Nephron (organoid): ENCODE measurements around the gene CHMP1A.
"Not testable (repeated sequence)": the region's sequence is repeated elsewhere in the genome, so short reads cannot be mapped to it uniquely, and the experiment has no call there.

Source experiments
- H3K27ac Mint-ChIP-seq, 3 experiments: 2 replicates each; pipeline ENCODE4 v1.8.0; 2020; ENCODE audit warnings: mixed read lengths in 3 of 3, mild to moderate bottlenecking in 2 of 3, moderate library complexity in 1 of 3
- H3K27me3 Mint-ChIP-seq: 2 replicates; pipeline ENCODE4 v1.8.0; 2021; ENCODE audit warnings: low read depth, mild to moderate bottlenecking, moderate library complexity, mixed read lengths
- H3K36me3 Mint-ChIP-seq: 2 replicates; pipeline ENCODE4 v1.8.0; 2020; ENCODE audit warnings: low read depth, mixed read lengths
- H3K4me1 Mint-ChIP-seq: 2 replicates; pipeline ENCODE4 v1.8.0; 2020; ENCODE audit warnings: mixed read lengths
- H3K4me3 Mint-ChIP-seq, 3 experiments: 2 replicates each; pipeline ENCODE4 v1.8.0; 2020; ENCODE audit warnings: mild to moderate bottlenecking in 3 of 3, mixed read lengths in 3 of 3, moderate library complexity in 2 of 3
- H3K9me3 Mint-ChIP-seq: 2 replicates; pipeline ENCODE4 v1.8.0; 2020; ENCODE audit warnings: mixed read lengths
- TF ChIP-seq, protein P1 (sequence below), 3 experiments: fragments of 200-600 bp; sonication (generic); IDR thresholded peaks; one replicate each; pipeline ENCODE4 v1.5.0; 2021; ENCODE audit warnings: antibody characterized with exemption in 3 of 3; ENCODE audit not compliant: unreplicated experiment in 3 of 3

CHMP1A gene

DNA sequence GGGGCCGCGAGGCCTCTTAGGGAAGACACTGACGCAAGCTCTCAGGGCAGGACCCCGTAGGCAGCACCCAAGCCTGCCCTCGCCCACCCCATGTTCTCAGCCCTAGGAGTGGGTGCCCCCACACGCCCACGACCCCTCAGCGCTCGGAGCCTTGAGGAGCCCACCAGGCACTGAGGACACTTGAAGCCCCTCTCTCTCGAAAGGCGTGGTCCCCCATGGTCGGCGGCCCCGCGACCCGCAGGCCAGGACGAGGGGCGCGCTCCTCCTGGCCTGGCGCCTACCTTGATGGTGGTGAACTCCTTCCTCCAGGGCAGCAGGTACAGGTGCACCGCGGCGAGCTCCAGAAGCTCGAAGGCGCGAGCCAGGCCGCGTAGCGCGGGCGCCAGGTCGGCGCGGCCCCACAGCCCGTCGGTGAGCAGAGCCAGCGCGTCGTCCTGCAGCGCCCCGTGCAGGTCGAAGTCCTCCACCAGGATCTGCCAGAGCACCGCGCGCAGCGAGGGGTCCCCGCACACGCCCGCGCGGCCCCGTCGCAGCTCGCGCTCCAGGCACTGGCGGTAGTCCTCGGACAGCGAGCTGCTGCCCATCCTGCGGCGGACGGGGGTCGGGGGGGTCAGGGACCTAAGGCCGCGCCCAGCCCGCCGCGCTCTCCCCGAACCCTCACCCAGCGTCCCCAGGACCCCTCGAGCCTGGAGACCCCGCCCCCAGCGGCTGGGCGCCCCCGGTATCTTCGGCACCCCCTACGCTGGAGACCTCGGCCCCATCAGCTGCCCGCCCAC lies 43.3 kb upstream of the CHMP1A start:
- TF ChIP-seq, protein P1, sequence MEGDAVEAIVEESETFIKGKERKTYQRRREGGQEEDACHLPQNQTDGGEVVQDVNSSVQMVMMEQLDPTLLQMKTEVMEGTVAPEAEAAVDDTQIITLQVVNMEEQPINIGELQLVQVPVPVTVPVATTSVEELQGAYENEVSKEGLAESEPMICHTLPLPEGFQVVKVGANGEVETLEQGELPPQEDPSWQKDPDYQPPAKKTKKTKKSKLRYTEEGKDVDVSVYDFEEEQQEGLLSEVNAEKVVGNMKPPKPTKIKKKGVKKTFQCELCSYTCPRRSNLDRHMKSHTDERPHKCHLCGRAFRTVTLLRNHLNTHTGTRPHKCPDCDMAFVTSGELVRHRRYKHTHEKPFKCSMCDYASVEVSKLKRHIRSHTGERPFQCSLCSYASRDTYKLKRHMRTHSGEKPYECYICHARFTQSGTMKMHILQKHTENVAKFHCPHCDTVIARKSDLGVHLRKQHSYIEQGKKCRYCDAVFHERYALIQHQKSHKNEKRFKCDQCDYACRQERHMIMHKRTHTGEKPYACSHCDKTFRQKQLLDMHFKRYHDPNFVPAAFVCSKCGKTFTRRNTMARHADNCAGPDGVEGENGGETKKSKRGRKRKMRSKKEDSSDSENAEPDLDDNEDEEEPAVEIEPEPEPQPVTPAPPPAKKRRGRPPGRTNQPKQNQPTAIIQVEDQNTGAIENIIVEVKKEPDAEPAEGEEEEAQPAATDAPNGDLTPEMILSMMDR (IDR thresholded peaks at IDR 0.05; ENCODE audit: unreplicated experiment in 3 of 3) = peak in 1 of 3 experiments; percentile 41
- Mint-ChIP-seq H3K9me3 (no peaks in the 10 kb centered on the region), H3K27me3 (peaks cover 11% of the 10 kb centered on the region), H3K4me3 (peak overlapping the region; percentile 68 to 79 (median 78)), H3K36me3 (peaks cover 3% of the 10 kb centered on the region), H3K27ac (peak overlapping the region in 1 of 3 experiments; percentile 27), H3K4me1 (no peaks in the 10 kb centered on the region)

DNA sequence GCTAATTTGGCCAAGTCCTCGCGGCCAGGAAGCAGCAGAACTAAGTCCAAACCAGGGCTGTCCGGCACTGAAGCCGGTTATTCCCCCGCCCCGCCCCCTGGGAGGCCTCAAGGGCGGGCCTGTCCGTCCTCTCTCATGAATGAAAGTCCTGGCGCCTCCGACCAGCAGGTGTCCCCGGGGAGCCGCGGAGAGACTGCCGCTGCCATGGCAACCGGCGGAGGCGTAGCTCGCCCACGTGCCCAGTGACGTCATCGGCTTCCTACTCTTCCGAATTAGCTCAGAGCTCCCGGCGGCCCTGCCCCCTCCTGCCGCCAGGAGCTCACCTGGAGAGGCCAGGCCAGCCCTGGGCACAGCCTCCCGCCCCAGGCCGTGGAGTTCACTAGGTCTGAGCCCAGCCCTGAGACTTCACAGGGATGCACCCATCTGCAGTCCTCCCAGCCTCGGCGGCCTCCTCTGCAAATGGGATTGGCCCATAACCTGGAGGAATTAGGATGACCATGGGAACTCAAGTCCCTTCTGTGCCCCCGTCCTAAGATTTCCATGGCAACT lies 42.7 kb upstream of the CHMP1A start:
- peak overlapping the region in 1 of 3 experiments; percentile 52 for H3K27ac Mint-ChIP-seq
- H3K4me3 Mint-ChIP-seq = peak overlapping the region; percentile 68 to 78 (median 76)
- H3K9me3 Mint-ChIP-seq = no peaks in the 10 kb centered on the region
- peaks cover 9% of the 10 kb centered on the region for H3K27me3 Mint-ChIP-seq
- TF ChIP-seq, protein P1 (IDR thresholded peaks at IDR 0.05; ENCODE audit: unreplicated experiment in 3 of 3) = peak; percentile 69 to 77 (median 70)
- H3K4me1 Mint-ChIP-seq = no peaks in the 10 kb centered on the region
- peaks cover 3% of the 10 kb centered on the region for H3K36me3 Mint-ChIP-seq

DNA sequence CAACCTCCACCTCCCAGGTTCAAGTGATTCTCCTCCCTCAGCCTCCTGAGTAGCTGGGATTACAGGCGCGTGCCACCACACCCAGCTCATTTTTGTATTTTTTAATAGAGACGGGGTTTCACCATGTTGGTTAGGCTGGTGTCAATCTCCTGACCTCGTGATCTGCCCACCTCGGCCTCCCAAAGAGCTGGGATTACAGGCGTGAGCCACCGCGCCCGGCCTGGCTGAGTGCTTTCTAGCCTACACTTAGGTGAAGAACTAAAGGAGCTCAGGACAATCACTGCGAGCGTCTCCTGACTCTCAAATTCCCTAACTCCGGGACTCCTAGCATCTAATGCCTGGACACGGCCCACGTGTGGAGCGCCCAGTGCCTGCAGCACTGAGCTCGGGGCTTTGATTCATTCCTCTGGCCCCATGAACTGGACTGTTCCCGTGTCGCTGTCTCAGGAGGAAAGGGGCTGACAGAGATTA lies 42.2 kb upstream of the CHMP1A start:
- not testable (repeated sequence) for H3K27me3 Mint-ChIP-seq, H3K4me1 Mint-ChIP-seq, H3K36me3 Mint-ChIP-seq, H3K9me3 Mint-ChIP-seq
- peak overlapping the region in 1 of 3 experiments; percentile 52 for H3K27ac Mint-ChIP-seq
- peak overlapping the region; percentile 68 to 78 (median 76) for H3K4me3 Mint-ChIP-seq

DNA sequence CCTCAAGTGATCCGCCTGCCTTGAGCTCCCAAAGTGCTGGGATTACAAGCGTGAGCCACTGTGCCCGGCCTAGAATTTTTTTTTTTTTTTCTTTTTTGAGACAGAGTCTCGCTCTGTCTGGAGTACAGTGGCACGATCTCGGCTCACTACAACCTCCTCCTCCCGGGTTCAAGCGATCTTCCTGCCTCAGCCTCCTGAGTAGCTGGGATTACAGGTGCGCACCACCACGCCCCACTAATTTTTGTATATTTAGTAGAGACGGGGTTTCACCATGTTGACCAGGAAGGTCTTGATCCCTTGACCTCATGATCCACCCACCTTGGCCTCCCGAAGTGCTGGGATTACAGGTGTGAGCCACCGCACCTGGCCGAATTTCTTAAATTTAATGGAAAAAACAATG lies 41.2 kb upstream of the CHMP1A start:
- H3K4me1 Mint-ChIP-seq, H3K4me3 Mint-ChIP-seq, H3K27me3 Mint-ChIP-seq, H3K36me3 Mint-ChIP-seq, H3K9me3 Mint-ChIP-seq, H3K27ac Mint-ChIP-seq: not testable (repeated sequence)

DNA sequence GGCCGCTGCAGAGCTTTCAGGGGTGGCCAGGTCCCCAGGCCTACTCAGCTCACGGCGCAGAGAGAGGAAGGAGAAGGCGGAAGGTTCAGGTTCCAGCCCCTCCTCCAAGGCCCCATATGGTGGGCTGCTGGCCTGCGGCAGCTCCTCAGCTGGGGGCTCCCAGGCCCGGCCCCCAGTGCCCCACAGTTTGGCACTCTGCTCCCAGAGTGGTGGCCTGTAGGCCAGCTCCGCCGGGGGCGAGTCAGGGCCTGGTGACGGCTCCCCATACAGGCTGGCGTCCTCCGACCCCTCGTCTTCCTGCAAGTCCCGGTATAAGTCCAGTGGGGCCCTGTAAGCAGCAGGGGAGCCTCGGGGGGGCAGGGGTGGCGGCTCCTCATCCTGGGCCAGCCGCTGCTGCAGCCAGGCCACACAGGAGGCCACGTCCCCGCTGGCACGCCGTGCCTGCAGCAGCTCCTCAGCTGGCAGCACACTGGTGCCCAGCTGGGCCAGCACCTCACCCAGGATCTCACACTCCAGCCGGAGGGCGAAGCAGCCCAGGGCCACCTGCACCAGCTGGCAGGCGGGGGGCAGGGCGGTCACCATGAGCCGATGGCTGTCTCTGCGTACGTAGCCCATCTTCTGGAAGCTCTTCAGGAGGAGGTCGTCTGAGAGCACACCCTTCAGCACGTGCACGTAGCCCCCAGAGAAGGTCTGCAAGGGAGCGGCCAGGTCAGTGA lies 40.3 kb upstream of the CHMP1A start:
- H3K4me1 Mint-ChIP-seq = no peaks in the 10 kb centered on the region
- no peaks in the 10 kb centered on the region for H3K9me3 Mint-ChIP-seq
- no peaks in the 10 kb centered on the region for H3K27me3 Mint-ChIP-seq
- TF ChIP-seq, protein P1 (IDR thresholded peaks at IDR 0.05; ENCODE audit: unreplicated experiment in 3 of 3) = no peak
- H3K27ac Mint-ChIP-seq = no peak overlapping the region
- H3K4me3 Mint-ChIP-seq = no peak overlapping the region
- peaks cover 11% of the 10 kb centered on the region for H3K36me3 Mint-ChIP-seq

DNA sequence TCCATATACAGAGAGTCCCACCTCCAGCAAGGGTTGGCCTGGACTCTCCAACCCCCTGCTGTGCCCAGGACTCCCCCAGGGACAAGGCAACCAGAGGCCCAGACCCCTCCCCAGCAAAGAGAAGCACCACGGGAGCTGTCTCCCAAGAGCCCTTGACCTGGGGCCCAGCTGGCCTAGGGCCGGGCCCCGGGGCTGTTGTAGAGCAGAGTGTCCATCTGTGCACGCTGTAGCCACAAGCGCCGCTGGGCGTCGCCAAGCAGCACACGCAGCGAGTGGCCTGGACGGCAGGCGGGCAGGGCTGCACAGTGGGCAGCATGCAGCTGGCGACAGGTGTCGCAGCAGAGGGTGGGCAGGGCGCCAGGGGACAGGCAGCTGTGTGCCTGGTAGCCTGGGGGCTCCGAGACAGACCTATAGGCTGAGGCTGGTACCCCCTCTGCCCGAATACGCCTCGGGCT lies 39.7 kb upstream of the CHMP1A start:
- Mint-ChIP-seq H3K27ac (no peak overlapping the region), H3K4me1 (no peaks in the 10 kb centered on the region), H3K4me3 (no peak overlapping the region), H3K27me3 (no peaks in the 10 kb centered on the region), H3K9me3 (no peaks in the 10 kb centered on the region), H3K36me3 (peaks cover 11% of the 10 kb centered on the region)
- TF ChIP-seq, protein P1 (IDR thresholded peaks at IDR 0.05; ENCODE audit: unreplicated experiment in 3 of 3) = no peak
